Esophagus squamous epithelium (tissue), 4 donors: Measurements from ENCODE around the gene HELZ.

Source experiments
- CTCF ChIP-seq, 6 experiments: fragments of 450-650 bp in 4 of 6; fragments of 200-600 bp in 2 of 6; sonication (generic) in 2 of 6; IDR thresholded peaks; one replicate each; pipeline ENCODE4 v1.5.1; 2016 to 2019; ENCODE audit warnings: antibody characterized with exemption in 6 of 6, mild to moderate bottlenecking in 4 of 6, moderate library complexity in 4 of 6
- POLR2A ChIP-seq, 4 donors: fragments of 450-650 bp; IDR thresholded peaks; one replicate each; pipeline ENCODE4 v1.6.1; 2017; ENCODE audit warnings: antibody characterized with exemption in 4 of 4, mild to moderate bottlenecking in 4 of 4, moderate library complexity in 3 of 4

GRCh38 chr17:67148352-67148751 is 96.6 kb downstream of the HELZ start:
- TF ChIP-seq CTCF (IDR thresholded peaks at IDR 0.05) (no peak), POLR2A (IDR thresholded peaks at IDR 0.05) (no peak)
